ENCODE results near the gene RFX4. TPM values are rescaled to one million over a fixed set of nuclear protein-coding genes. Genes with fewer than 3 reads are reported as not detected.

Gene RFX4
- total RNA-seq, 1 donor from 2014 or later: not detected

DNA sequence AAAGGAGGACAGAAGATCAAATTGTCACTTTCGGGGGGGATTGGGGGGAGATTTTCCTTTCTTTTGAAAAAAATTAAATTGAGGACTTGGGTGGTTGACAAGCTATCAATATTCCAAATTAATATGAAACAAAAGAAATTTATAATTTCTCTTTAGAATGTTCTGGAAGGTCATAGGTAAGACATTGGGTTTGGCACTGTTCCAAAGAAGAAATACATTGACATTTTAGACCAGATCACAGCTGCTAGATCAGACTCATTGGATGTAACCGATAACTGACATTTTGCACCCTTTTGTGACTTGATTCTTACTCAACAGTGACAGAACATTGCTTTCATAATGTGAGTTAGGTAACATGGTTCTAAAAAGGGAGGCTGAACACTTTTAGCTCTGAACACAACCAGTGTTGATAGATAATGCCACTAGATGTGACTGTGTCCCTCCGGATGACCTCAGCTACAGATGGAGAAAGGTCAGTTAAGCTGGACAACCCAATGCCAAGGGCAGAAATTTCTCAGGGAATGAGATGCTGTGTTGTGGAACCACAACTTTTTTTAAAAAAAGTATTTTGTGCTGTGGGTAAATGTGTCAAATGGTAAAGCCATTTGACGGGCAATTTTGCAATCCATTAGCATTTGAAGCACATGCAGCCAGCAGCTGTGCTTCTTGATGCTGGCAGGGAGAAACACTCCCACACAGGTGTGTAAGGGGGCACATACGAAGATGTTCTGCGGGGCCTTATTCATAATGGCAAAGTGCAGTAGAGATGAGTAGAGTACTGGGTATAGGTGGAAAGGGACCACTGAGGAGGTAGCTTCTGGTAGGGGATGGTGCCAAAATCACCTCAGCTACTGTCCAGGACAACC, 62.9 kb downstream of the RFX4 start:
- DNase-seq (ENCODE audit: extremely low read depth, low read depth, low spot score): no peak

DNA sequence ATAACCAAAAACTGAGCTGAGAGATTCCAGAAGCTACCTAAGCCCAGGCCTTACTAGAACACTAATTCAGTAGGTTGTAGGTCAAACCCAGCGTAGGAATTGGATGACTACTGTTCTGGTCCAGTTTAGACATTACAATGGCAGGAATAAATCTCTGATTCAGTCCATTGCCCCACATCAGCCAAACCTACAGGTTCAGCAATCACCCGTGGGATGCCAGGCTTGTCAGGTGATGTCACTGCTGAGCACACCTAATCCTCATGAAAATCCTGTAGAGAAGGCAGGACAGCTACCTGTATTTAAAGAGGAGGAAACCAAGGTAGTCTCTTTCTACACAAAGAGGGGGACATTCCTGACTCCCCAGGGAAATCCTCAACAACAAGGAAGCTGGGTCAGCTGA, 63.7 kb downstream of the RFX4 start:
- no peak for DNase-seq (ENCODE audit: extremely low read depth, low read depth, low spot score)

DNA sequence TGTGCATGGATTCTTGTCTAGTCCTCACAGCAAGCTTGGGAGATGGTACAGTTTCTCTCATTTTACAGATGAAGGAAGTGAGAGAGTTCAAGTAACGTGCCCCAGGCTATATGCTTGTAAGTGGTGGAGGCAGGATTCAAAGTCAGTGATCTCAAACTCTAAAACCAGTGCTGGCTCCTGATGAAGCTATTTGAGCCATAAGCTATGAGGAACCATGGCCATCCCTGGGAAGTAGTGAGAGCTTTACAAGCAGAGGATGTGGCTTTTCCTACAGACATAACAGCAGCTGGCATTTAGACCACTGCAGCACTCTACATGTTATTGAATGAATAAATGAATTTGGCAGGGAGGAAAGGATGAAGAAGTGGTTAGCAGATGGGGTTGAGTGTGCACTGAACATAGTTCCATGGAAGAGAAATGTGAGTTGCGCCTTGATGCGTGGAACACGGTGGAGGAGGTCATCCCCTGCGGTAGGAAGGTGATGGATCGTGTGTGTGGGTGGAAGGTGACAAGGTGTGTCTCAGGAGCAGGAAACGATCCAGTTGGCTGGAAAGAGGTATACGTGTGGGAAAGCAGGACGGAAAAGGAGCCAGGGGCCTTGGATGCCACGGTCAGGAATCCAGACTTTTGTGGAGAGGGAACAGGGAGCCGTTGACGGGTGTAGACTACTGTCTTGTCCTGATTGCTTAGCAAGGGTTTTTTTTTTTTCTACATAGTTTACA, 65.2 kb downstream of the RFX4 start:
- DNase-seq (ENCODE audit: extremely low read depth, low read depth, low spot score): no peak

DNA sequence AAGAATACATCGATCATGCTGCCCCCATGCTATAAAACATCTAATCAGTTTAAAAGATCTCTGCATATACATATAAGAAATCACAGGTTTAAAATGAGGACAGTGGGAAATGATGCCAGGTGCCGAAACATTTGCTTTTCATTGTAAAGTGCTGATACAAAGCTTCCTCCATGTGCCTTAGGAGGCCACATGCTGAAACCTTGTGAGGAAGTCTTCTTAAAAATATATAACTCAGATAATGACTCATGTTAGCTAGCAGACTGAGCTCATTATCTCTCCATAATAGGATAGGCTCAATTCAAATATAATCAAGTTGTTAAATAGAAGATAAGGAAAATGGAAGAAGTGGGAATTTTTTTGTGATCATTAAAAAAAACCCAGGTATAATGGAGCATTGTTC, 65.9 kb downstream of the RFX4 start:
- no peak for DNase-seq (ENCODE audit: extremely low read depth, low read depth, low spot score)

DNA sequence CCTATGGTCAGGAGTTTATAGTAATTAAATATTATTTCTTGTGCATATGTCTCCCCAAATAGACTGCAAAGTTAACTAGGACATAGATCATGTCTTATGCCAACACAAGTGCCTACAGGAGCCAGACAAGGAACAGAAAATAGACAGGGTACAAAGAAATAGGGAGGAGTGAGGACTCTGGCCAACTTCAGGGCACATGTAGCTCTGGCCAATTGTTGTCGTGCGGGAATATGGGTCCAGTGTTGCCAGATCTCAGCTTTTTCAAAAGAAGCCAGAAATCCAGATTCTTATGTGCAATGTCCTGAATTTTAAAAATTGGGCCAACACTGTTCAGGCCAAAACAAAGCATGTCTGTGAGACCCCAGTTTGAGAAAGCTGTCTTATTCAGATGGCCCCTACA, 68.7 kb downstream of the RFX4 start:
- DNase-seq (ENCODE audit: extremely low read depth, low read depth, low spot score): no peak

DNA sequence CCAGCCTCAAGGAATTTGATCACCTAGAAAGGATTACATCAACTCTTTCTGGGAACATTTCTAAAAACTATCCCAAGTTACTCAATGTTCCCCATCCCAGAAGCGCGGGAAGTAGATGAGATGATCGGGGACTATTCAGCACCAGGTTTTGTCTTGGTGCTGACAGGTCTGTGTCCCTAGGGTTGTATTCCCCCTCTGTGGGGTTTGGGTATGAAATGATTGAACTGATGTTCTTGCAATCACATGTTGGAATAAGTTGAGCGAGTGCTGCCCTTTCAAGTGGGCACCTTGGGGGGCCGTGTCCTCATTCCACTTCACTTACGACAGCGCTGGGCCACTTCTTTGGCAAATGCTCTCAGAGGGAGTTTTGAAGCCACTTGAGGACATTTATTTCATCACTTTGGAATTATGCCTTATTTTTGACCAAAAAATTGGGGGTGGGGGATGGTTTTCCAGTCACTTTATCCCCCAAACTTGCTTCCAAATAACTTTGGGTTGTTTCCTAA, 69.8 kb downstream of the RFX4 start:
- no peak for DNase-seq (ENCODE audit: extremely low read depth, low read depth, low spot score)

DNA sequence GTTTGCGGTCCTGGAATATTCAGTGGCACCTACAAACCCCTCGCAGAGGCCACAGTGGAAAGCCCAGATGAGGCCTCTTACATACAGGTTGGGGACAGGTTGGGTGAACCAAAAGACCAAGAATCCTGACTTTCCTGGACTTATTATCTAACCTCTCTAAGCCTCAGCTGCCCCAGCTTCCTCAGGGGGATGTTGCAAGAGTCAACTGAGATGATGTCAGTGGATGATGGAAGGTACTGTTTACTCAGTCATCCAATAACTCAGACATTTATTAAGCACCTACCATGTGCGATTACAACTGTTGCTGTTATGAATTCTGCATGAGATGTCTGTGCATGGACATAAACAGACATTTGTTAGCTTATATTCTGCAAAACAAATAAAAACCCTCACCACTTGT, 72.8 kb downstream of the RFX4 start:
- no peak for DNase-seq (ENCODE audit: extremely low read depth, low read depth, low spot score)

DNA sequence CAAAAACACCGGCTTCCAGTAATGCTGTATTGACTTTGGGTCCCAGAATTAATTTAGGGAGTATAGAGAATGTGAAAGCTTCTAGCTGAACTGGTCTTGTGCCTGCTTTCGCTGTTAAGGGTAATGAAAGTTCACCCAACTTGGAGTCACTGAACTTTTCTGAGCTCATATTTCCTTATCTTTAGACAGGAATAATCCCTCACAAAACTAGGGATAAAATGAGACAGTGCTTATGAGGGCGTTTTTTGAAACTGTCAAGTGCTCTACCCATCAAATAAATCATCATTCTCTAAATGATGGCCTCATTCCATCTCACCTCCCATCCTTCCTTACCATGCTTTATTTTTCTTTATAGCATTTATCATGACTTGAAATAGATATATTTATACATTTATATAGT, 74.7 kb downstream of the RFX4 start:
- DNase-seq (ENCODE audit: extremely low read depth, low read depth, low spot score): no peak

DNA sequence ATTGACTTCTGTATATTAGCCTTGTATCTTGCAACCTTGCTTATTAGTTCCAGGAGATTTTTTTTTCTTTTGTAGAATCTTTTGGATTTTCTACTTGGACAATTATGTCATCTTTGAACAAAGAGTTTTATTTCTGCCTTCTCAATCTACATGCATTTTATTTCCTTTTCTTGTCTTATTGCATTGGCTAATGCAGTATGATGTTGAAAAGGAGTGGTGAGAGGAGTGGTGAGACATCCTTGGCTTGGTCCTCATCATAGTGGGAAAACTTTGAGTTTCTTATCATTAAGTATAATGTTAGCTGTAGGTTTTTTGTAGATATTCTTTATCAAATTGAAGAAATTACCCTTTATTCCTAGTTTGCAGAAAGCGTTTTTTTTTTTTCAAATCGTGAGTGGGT, 80.6 kb downstream of the RFX4 start:
- DNase-seq (ENCODE audit: extremely low read depth, low read depth, low spot score): no peak

DNA sequence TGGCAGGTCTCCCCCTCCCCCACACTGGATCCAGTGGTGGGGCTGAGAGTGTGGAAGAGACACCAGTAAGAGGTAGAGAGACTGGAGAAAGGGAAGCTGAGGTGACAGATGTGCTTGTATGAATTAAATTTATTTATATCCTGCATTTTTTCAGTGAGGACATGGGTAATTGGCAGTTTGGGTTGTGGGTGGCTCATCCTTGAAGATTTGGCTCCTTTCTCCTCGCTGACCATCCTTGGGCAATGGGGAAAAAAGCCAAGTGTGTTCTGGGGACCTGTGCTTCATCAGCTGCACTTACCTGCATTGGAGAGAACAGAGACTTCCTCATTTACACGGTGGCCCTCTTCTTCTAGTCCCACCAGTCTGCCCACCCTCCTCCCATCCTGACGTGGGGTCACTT, 86.4 kb downstream of the RFX4 start:
- no peak for DNase-seq (ENCODE audit: extremely low read depth, low read depth, low spot score)

DNA sequence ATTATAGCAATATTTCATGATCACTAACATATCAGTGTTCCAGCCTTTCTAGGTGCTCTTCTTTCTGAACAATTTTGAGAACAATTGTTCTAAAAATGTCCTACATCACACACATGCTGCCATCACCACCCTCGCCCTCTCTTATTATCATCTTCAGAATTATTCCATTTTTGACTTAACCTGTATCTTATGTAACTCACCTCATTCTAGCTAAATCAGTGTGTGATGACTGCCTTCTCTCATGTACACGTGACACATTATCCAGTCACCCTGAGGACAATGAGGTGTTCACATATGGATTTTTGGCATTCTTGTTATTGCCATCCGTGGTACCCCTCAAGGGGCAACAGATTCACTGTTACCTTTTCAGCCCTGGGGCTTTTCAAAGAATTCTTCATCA, 87.3 kb downstream of the RFX4 start:
- DNase-seq (ENCODE audit: extremely low read depth, low read depth, low spot score): no peak

DNA sequence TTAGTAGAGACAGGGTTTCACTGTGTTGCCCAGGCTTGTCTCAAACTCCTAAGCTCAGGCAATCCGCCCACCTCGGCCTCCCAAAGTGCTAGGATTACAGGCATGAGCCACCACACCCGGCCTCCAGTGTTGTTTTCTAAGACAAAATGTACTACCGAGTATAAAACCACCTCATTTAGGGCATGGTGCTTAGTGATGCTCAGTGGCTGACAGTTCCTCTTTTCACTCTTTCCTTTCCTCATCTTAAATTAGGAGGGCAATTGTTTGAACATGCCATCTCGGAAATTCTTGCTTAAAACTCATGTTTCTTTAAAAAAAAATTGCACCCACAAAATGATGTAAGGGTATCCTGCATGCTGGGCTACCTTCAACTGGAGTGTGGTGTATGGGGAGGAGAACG, 89.0 kb downstream of the RFX4 start:
- DNase-seq (ENCODE audit: extremely low read depth, low read depth, low spot score): no peak

DNA sequence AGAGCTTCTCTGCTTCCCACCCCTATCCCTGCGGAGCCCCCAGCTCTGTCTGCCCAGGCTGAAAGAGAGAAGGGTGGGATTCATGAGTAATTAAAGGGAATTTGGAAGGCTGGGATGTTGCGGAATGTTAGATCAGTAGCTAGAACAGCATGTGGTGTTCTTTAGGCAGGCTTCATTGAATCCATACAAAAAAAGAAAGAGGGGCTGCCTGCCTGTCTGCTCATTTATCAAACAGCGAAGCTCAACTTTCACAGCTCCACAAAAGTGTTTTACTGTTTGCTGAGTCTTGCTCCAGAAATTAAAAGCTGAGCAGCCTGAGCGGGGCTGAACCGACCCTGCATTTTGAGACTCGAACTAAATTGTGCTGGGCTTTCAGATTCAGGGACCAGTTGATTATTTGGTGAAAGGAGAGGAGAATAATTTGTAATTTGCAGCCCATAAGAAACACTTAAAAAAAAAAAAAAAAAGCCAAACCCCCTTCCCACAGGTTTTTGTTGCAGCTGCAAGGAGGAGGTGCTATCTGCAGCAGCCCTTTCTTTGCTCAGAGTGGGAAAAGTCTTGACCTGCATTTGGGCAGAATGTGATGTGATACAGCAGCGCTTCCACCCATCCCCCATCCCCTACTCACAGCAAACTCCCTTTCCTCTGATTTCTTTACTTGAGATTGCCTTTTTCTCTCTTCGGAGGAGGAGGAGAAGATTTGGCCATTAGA, 89.7 kb downstream of the RFX4 start:
- DNase-seq (ENCODE audit: extremely low read depth, low read depth, low spot score): no peak

DNA sequence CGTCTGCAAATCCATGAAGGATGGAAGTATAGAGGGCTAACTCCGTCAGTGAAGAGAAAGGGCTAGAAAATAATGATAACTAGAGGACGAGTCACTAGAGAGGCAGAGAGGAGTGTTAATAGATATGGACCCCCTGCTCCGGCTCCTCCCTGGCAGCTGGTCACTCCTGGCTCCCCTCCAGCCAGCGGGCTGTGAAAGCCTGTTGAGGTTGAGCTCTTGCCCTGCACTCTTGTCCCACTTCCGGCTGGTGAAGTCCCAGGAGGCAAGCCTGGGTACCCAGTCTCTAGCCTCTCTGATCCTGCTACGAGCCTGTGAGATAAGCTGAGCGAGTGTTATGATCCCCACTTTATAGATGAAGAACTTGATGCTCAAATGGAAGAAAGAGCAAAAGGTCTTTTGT, 90.3 kb downstream of the RFX4 start:
- DNase-seq (ENCODE audit: extremely low read depth, low read depth, low spot score): no peak

DNA sequence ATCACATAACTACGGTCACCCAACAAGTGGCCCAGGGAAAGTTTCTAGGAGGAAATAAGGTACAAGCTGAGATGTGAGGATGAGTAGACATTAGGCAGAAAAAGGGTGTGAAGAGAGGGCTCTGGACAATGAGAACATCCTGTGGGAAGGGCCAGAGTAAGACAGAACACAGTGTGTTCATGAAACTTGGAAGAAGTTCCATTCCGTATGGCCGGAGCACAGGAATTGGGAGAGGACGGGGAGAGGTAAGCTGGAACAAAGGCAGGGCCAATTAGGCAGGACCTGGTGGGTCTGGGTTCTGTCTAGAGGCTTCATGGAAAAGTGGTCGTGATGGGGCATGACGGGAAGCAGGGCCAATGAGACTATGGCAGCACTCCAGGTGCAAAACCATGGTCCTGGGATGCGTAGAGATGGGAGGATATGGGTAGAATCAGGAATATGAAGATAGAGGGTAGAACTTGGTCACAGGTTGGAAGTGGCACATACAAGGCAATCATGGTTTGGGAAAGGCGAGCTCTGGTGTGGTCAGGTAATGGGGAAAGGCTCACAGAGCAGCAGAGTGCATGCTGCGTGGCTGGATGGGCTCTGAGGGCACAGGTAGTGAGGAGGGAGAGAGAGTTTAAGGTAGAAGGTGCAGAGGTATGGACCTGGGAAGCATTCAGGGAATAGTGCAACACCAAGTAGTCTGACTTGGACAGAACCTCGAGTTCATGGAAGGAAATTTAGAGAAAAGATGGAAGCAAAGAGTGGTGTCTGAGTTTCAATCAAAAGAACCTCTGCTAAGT, 93.0 kb downstream of the RFX4 start:
- DNase-seq (ENCODE audit: extremely low read depth, low read depth, low spot score): no peak

DNA sequence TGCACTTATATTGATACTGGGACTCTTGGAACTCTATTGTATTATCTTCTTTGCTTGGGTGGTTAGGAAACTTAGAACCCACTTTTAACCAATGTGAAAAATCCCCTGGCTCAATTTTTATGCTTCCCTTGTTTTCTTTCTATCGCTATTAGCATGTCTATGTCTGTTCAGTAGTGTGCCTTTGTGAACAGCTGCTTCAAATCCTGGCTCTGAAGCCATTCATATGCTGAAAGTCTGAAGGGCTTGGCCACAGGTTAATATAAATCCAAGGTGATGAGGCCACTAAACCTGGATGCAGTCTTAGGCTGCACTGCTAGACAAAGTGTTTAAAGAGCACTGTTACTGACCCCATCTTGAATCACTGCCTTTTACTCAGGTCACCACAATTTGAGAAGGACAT, 96.8 kb downstream of the RFX4 start:
- no peak for DNase-seq (ENCODE audit: extremely low read depth, low read depth, low spot score)

DNA sequence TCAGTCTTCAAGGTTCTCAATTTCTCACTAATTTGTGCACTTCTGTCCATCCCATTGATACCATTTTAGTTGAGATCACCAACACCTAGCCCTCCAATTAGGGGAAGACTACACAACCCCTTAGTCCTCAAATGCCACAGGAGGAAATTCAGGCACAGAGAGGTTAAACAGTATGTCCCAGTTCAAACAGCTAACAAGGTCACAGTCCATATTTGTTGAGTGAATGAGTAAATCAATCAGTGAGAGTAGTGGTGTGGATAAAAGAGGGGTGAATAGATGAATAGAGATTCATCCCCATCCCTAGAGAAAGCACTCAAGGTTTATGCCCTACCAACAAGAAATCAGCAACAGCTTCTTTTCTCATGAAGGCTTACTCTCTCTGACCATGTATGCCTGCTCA, 97.5 kb downstream of the RFX4 start:
- no peak for DNase-seq (ENCODE audit: extremely low read depth, low read depth, low spot score)

DNA sequence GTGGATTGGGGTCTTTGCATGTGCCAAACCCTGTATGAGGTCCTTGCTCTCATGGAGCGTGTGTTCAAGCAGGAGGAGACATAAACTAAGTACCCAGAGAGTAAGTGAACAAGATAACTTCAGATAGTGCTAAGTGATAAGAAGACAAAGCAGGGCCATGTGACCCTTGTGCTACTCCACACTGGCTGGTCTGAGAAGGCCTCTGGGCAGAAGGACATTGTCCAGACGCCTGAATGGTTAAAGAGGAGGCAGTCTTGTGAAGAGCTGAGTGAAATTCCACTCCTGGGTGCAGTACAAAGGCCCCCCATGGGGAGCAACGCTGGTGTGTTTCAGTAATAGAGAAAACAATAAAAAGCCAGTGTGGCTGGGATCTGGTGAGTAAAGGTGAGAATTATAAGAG, 98.4 kb downstream of the RFX4 start:
- no peak for DNase-seq (ENCODE audit: extremely low read depth, low read depth, low spot score)

DNA sequence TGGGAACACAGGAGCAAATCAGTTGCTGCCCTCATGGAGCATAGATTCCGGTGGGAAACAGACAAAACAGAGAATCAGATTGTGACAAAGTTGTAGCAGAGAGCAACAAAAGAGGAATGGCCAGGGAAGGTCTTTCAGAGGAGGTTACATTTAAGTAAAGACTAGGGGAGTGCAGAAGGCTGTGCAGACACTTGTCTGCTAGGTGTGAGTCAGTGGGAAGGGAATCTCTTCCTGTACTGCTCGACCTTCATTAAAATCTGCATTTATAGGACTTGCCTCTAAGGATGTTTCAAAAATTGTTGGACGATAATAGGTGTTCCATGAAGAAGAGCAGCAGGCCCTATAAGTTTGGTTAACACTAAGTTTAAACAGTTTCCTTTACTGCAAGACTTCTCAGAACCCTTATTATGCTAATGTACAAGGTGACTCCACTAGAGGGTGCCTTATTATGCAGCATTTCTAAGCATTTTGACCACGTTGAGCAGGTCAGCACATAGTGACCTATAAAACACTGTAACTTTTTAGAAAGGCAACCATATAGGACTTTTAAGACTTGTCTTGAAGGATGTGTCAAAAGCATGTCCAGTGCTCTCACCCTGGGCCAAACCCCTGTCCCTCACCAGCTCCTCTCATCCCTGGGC, 99.9 kb downstream of the RFX4 start:
- peak; percentile 4 for DNase-seq (ENCODE audit: extremely low read depth, low read depth, low spot score)

DNA sequence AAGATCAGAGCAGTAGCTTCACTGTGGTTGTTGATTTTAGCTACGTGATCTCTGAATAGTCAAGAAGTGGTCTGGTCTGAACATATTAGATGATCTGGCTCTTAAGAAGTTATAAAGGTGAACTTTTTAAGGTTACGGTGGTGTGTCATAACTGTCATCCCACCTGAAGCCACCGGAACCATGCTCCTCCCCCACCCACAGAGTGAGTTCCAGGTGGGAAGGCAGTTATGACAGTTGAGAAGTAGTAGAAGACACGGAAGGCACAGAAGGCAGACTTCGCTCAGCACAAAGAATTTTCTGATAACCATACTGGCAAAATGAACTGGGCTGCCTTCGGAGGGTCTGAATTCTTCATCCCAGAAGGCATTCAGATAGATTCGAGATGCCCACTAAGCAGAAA, 101.7 kb downstream of the RFX4 start:
- DNase-seq (ENCODE audit: extremely low read depth, low read depth, low spot score): no peak
